IMR-90 (cell line): ENCODE data around the gene EPS15. TPM values are rescaled to one million over a fixed set of nuclear protein-coding genes. Genes with fewer than 3 reads are reported as not detected.

Experiments used
- ATAC-seq: fragments of 200-7000 bp; cut with Tn5 transposase; 2 replicates; pipeline ENCODE4 v1.9.1; 2020; ENCODE audit warnings: low read depth, mild to moderate bottlenecking, moderate library complexity
- BruUV-seq: library from RNA; stranded (reverse); fragments of 400-500 nt; replicated peaks from 2 replicates; lab custom pipeline; 2021; lab: Mats Ljungman, UMichigan
- CTCF ChIA-PET: fragments of 300-600 bp; formaldehyde crosslinking; extraction: SDS; loops from one replicate; lab custom pipeline; 2021; ENCODE audit warnings: antibody characterized with exemption; lab: Yijun Ruan, JAX
- POLR2A ChIA-PET: fragments of 300-600 bp; sonication (Branson Sonifier 250); formaldehyde crosslinking; loops from one replicate; lab custom pipeline; 2022; ENCODE audit warnings: antibody characterized with exemption; ENCODE audit not compliant: unreplicated experiment; lab: Charles Lee
- DNase-seq: peaks from one replicate; pipeline ENCODE4 v3.0.0; 2013
- H2AFZ ChIP-seq: replicated peaks from 2 replicates; pipeline ENCODE3; 2013; ENCODE audit warnings: low read length, mild to moderate bottlenecking; ENCODE audit not compliant: poor library complexity
- H2AK5ac ChIP-seq: 2 replicates; pipeline ENCODE4 v1.6.1; 2013; ENCODE audit warnings: low read depth, low read length, inconsistent platforms
- H2AK9ac ChIP-seq: replicated peaks from 2 replicates; pipeline ENCODE3; 2013; ENCODE audit warnings: mild to moderate bottlenecking, low read depth, low read length, moderate library complexity; ENCODE audit not compliant: poor library complexity
- H2BK120ac ChIP-seq: 2 replicates; pipeline ENCODE4 v1.6.1; 2013; ENCODE audit warnings: low read depth, low read length, inconsistent platforms
- H2BK15ac ChIP-seq: 3 replicates; pipeline ENCODE4 v1.6.1; 2013; ENCODE audit warnings: low read depth, low read length, inconsistent platforms
- H2BK20ac ChIP-seq: 2 replicates; pipeline ENCODE4 v1.6.1; 2013; ENCODE audit warnings: low read depth, mild to moderate bottlenecking, inconsistent platforms, low read length, moderate library complexity
- H2BK5ac ChIP-seq: 2 replicates; pipeline ENCODE4 v1.6.1; 2013; ENCODE audit warnings: mild to moderate bottlenecking, low read depth, low read length, inconsistent platforms; ENCODE audit not compliant: poor library complexity, severe bottlenecking
- H3K14ac ChIP-seq: replicated peaks from 2 replicates; pipeline ENCODE4 v1.6.1; 2013; ENCODE audit warnings: low read depth, low read length, inconsistent platforms
- H3K18ac ChIP-seq: 2 replicates; pipeline ENCODE4 v1.6.1; 2013; ENCODE audit warnings: low read depth, low read length, control low read depth
- H3K23ac ChIP-seq: 2 replicates; pipeline ENCODE4 v1.6.1; 2013; ENCODE audit warnings: low read depth, low read length, inconsistent platforms
- H3K27ac ChIP-seq: 2 replicates; pipeline ENCODE4 v1.5.1; 2013; ENCODE audit warnings: mild to moderate bottlenecking, control low read depth, low read length; ENCODE audit not compliant: insufficient read depth
- H3K27me3 ChIP-seq: 2 replicates; pipeline ENCODE4 v1.6.1; 2013; ENCODE audit warnings: low read length; ENCODE audit not compliant: control insufficient read depth, insufficient read depth
- H3K36me3 ChIP-seq: 2 replicates; pipeline ENCODE4 v1.6.1; 2013; ENCODE audit warnings: low read length, mixed read lengths; ENCODE audit not compliant: control insufficient read depth, insufficient read depth
- H3K4ac ChIP-seq: 2 replicates; pipeline ENCODE4 v1.6.1; 2013; ENCODE audit warnings: low read depth, low read length, inconsistent platforms
- H3K4me1 ChIP-seq: 2 replicates; pipeline ENCODE4 v1.6.1; 2013; ENCODE audit warnings: low read length, mixed read lengths; ENCODE audit not compliant: control insufficient read depth, insufficient read depth
- H3K4me2 ChIP-seq: 2 replicates; pipeline ENCODE4 v1.6.1; 2013; ENCODE audit warnings: low read depth, mild to moderate bottlenecking, control low read depth, low read length, moderate library complexity
- H3K4me3 ChIP-seq: 2 replicates; pipeline ENCODE4 v1.5.1; 2013; ENCODE audit warnings: low read depth, mild to moderate bottlenecking, control low read depth, low read length, moderate library complexity; ENCODE audit not compliant: insufficient read depth
- H3K56ac ChIP-seq: 2 replicates; pipeline ENCODE4 v1.6.1; 2013; ENCODE audit warnings: low read length, inconsistent platforms; ENCODE audit not compliant: insufficient read depth; ENCODE audit errors: extremely low read depth
- H3K79me1 ChIP-seq, 2 experiments: 2 replicates each; pipeline ENCODE4 v1.6.1; 2013; ENCODE audit warnings: low read length in 2 of 2, inconsistent platforms in 1 of 2, low read depth in 1 of 2
- H3K9ac ChIP-seq: 2 replicates; pipeline ENCODE4 v1.6.1; 2013; ENCODE audit warnings: low read depth, low read length, control low read depth
- H3K9me1 ChIP-seq: 2 replicates; pipeline ENCODE4 v1.6.1; 2013; ENCODE audit warnings: low read length, inconsistent platforms; ENCODE audit not compliant: insufficient read depth
- H3K9me3 ChIP-seq: 2 replicates; pipeline ENCODE4 v1.6.1; 2013; ENCODE audit warnings: low read length; ENCODE audit not compliant: control insufficient read depth, insufficient read depth
- H4K20me1 ChIP-seq: 2 replicates; pipeline ENCODE4 v1.6.1; 2013; ENCODE audit warnings: low read length, inconsistent platforms; ENCODE audit not compliant: insufficient read depth
- H4K5ac ChIP-seq: 2 replicates; pipeline ENCODE4 v1.6.1; 2013; ENCODE audit warnings: mild to moderate bottlenecking, low read depth, low read length, control low read depth
- H4K8ac ChIP-seq, 2 experiments: 2 replicates each; pipeline ENCODE4 v1.6.1; 2013; ENCODE audit warnings: low read depth in 2 of 2, low read length in 2 of 2, control low read depth in 1 of 2, inconsistent platforms in 1 of 2
- H4K91ac ChIP-seq: 2 replicates; pipeline ENCODE4 v1.6.1; 2013; ENCODE audit warnings: low read depth, low read length, inconsistent platforms; ENCODE audit not compliant: insufficient read depth
- CEBPB ChIP-seq: IDR thresholded peaks from 2 replicates; pipeline ENCODE4 v1.6.1; 2012; ENCODE audit warnings: low read depth, low read length, improper control_type of control experiment
- MAZ ChIP-seq: IDR thresholded peaks from 2 replicates; pipeline ENCODE4 v1.6.1; 2012; ENCODE audit warnings: low read depth, mild to moderate bottlenecking, low read length, improper control_type of control experiment, moderate library complexity, borderline replicate concordance
- RAD21 ChIP-seq: IDR thresholded peaks from 2 replicates; pipeline ENCODE4 v1.6.1; 2012; ENCODE audit warnings: low read length, improper control_type of control experiment
- WGBS, 2 experiments: methylation state at CpG; one replicate each; pipeline versions ENCODE4 v1.1.5 to v1.1.7; 2013; ENCODE audit warnings: missing lambda C conversion rate in 2 of 2; ENCODE audit not compliant: insufficient read length in 1 of 2; ENCODE audit errors: extremely low coverage in 2 of 2; 5-methylcytosine and 5-hydroxymethylcytosine counted together
- dilution Hi-C: fragments of 300-500 bp; cut with HindIII; formaldehyde crosslinking; loops from one replicate; pipeline ENCODE4 v1.14.3; 2018; ENCODE audit warnings: low sequenced_read_pairs; ENCODE audit not compliant: unreplicated experiment
- in situ Hi-C: fragments of 300-500 bp; cut with MboI; formaldehyde crosslinking; loops from 3 replicates; pipeline ENCODE4 v1.14.3; 2019; ENCODE audit warnings: low sequenced_read_pairs, inconsistent platforms, mixed read lengths
- intact Hi-C: fragments of 100-400 bp; cut with micrococcal nuclease; formaldehyde crosslinking; loops from 2 replicates; pipeline ENCODE4 v1.10.0; 2022
- polyA plus RNA-seq, 3 experiments: library from polyadenylated mRNA; depleted of rRNA; stranded (reverse); fragments of >200 nt; gene quantifications; 2 replicates each; pipeline ENCODE4 v1.2.3, GENCODE V29; 2012; ENCODE audit warnings: low replicate concordance in 1 of 3
- total RNA-seq: library from RNA; depleted of rRNA; stranded (reverse); fragments of >200 nt; gene quantifications from 2 replicates; pipeline ENCODE4 v1.2.3, GENCODE V29; 2012

Gene EPS15
- total and polyA plus RNA-seq, 2 of the 4 experiments (the other 2 are of a cell fraction), result 17.6 to 38.0 TPM

DNA sequence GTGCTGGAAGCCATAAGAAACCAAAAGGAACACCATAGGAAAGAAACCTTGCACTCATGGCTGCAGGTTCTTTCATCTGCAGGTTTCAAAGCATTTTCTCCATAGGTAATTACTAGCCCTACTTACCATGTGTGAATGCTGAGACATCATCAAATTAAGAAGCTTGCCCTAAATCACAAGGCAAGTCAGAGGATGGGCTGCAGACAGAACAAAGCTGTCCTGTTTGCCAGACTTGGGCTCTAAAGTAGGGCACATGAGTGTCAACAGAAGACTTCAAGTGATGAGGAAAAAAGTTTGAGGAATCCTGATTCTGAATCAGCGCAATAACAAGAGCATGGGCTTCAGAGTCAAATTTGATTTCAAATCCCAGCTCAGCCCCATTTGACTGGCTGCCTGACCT, 5.8 kb upstream of the EPS15 start:
- Histone ChIP-seq H3K27ac (no peak overlapping the region), H4K20me1 (no peaks in the 10 kb centered on the region), H3K18ac (no peak overlapping the region), H2BK15ac (no peak overlapping the region), H2AFZ (no peak overlapping the region), H2BK20ac (no peak overlapping the region), H2AK5ac (no peak overlapping the region), H3K9me3 (no peaks in the 10 kb centered on the region), H3K4me1 (peaks cover 4% of the 10 kb centered on the region; the same call in 1 of the 2 replicates), H3K4me2 (no peak overlapping the region), H2AK9ac (no peak overlapping the region), H3K14ac (no peak overlapping the region), H2BK120ac (no peak overlapping the region), H3K4ac (no peak overlapping the region), H3K23ac (no peak overlapping the region), H3K27me3 (no peaks in the 10 kb centered on the region), H4K5ac (no peak overlapping the region), H3K36me3 (no peaks in the 10 kb centered on the region), H3K4me3 (no peak overlapping the region), H3K79me1 (0 out of 4 replicates have a peak, but pooled peaks cover 0 to 1% of the 10 kb centered on the region in 2 experiments), H4K8ac (no peak overlapping the region), H3K56ac (no peak overlapping the region), H2BK5ac (no peak overlapping the region), H3K9me1 (0 out of 2 replicates have a peak, but pooled peaks cover 6% of the 10 kb centered on the region), H3K9ac (no peak overlapping the region), H4K91ac (no peak overlapping the region)
- TF ChIP-seq MAZ (no peak), CEBPB (no peak), RAD21 (no peak)
- dilution Hi-C loops, result no loop called here
- no TSS peak for BruUV-seq
- in situ Hi-C loops, result no loop called here
- DNase-seq (no peak), ATAC-seq (no peak)
- no CpG with 5 or more reads among the region's 1 CpG for WGBS, 2 experiments
- ChIA-PET POLR2A (no interaction called here), CTCF (interaction anchor here (0.6 to 1.7 kb wide), 2 partner anchors 14 to 319 kb away, joined by 3 to 5 read pairs; no protein-coding TSS in a partner anchor)
- intact Hi-C loops, result no loop called here
